ENCODE data around the gene MIB2. TPM values are rescaled to one million over a fixed set of nuclear protein-coding genes. Genes with fewer than 3 reads are reported as not detected.
"Not testable (repeated sequence)": the region's sequence is repeated elsewhere in the genome, so short reads cannot be mapped to it uniquely, and the experiment has no call there.

Gene MIB2
- total RNA-seq, 2 donors from 2014 or later: 36.7 to 49.8 TPM

GRCh38 chr1:1658583-1659549 lies 43.6 kb downstream of the MIB2 start, which contains the start of gene CDK11B:
CDK11B (minus strand) TSS chr1:1659004; CDS start chr1:1657485, 1,519 bp downstream.
- DNase-seq (ENCODE audit: low spot score in 2 of 2) (peak; percentile 92 to 99), ATAC-seq (peak; percentile 96 to 98)
- not testable (repeated sequence) for H3K36me3 Mint-ChIP-seq, H3K9me3 Mint-ChIP-seq
- peak within 1 kb of the TSS; percentile 98 to 99 for H3K27ac Mint-ChIP-seq

GRCh38 chr1:1662392-1662791 lies 47.1 kb downstream of the MIB2 start:
- H3K9me3 Mint-ChIP-seq; DNase-seq (ENCODE audit: low spot score in 2 of 2); H3K36me3 Mint-ChIP-seq; ATAC-seq: not testable (repeated sequence)
- peak overlapping the region in 1 of 2 donors; percentile 37 for H3K27ac Mint-ChIP-seq

GRCh38 chr1:1662830-1663560 lies 47.7 kb downstream of the MIB2 start:
- not testable (repeated sequence) for H3K36me3 Mint-ChIP-seq; H3K9me3 Mint-ChIP-seq; ATAC-seq; DNase-seq (ENCODE audit: low spot score in 2 of 2); H3K27ac Mint-ChIP-seq

- not testable (repeated sequence) for ATAC-seq; H3K9me3 Mint-ChIP-seq; H3K36me3 Mint-ChIP-seq; DNase-seq (ENCODE audit: low spot score in 2 of 2); H3K27ac Mint-ChIP-seq
These were observed 49.0 kb downstream of the MIB2 start for GRCh38 chr1:1664318-1664717.

GRCh38 chr1:1664941-1665814 lies 49.9 kb downstream of the MIB2 start:
- H3K9me3 Mint-ChIP-seq: no peaks in the 10 kb centered on the region
- DNase-seq (ENCODE audit: low spot score in 2 of 2) (no peak), ATAC-seq (peak; percentile 9 to 24)
- peaks cover 0 to 4% of the 10 kb centered on the region in 2 donors for H3K36me3 Mint-ChIP-seq
- no peak overlapping the region for H3K27ac Mint-ChIP-seq

- Mint-ChIP-seq H3K36me3 (peaks cover 0 to 4% of the 10 kb centered on the region in 2 donors), H3K9me3 (no peaks in the 10 kb centered on the region), H3K27ac (no peak overlapping the region)
- ATAC-seq (peak; percentile 56 to 67), DNase-seq (ENCODE audit: low spot score in 2 of 2) (peak in 1 of 2 donors; percentile 60)
These were observed 50.5 kb downstream of the MIB2 start for GRCh38 chr1:1665815-1666251.

- DNase-seq (ENCODE audit: low spot score in 2 of 2) (no peak), ATAC-seq (no peak)
- Mint-ChIP-seq H3K27ac (peak overlapping the region in 1 of 2 donors; percentile 44), H3K9me3 (no peaks in the 10 kb centered on the region), H3K36me3 (peaks cover 0 to 4% of the 10 kb centered on the region in 2 donors)
These were observed 51.2 kb downstream of the MIB2 start for GRCh38 chr1:1666526-1666925.

- H3K36me3 Mint-ChIP-seq: peaks cover 0 to 4% of the 10 kb centered on the region in 2 donors
- no peaks in the 10 kb centered on the region for H3K9me3 Mint-ChIP-seq
- peak overlapping the region in 1 of 2 donors; percentile 44 for H3K27ac Mint-ChIP-seq
- ATAC-seq (no peak), DNase-seq (ENCODE audit: low spot score in 2 of 2) (no peak)
These were observed 54.5 kb downstream of the MIB2 start for GRCh38 chr1:1669468-1670440.

- no peak for DNase-seq (ENCODE audit: low spot score in 2 of 2)
These were observed 55.6 kb downstream of the MIB2 start for GRCh38 chr1:1670866-1671265.

GRCh38 chr1:1671365-1672119 lies 56.2 kb downstream of the MIB2 start:
- no peak for ATAC-seq
- DNase-seq (ENCODE audit: low spot score in 2 of 2): no peak
- no peaks in the 10 kb centered on the region for H3K9me3 Mint-ChIP-seq

More at GRCh38 chr1:1670866-1671265, 55.6 kb downstream of the MIB2 start:
- no peaks in the 10 kb centered on the region for H3K9me3 Mint-ChIP-seq
- ATAC-seq: no peak
- H3K36me3 Mint-ChIP-seq: peaks cover 0 to 4% of the 10 kb centered on the region in 2 donors
- peak overlapping the region in 1 of 2 donors; percentile 86 for H3K27ac Mint-ChIP-seq

GRCh38 chr1:1672181-1672965 lies 57.1 kb downstream of the MIB2 start:
- DNase-seq (ENCODE audit: low spot score in 2 of 2): no peak
- H3K27ac Mint-ChIP-seq: peak overlapping the region; percentile 39 to 50

More at GRCh38 chr1:1671365-1672119, 56.2 kb downstream of the MIB2 start:
- H3K27ac Mint-ChIP-seq: no peak overlapping the region
- peaks cover 0 to 4% of the 10 kb centered on the region in 2 donors for H3K36me3 Mint-ChIP-seq

GRCh38 chr1:1674806-1675205 lies 59.5 kb downstream of the MIB2 start:
- peaks cover 0 to 11% of the 10 kb centered on the region in 2 donors for H3K36me3 Mint-ChIP-seq
- H3K9me3 Mint-ChIP-seq; H3K27ac Mint-ChIP-seq; DNase-seq (ENCODE audit: low spot score in 2 of 2); ATAC-seq: not testable (repeated sequence)

More at GRCh38 chr1:1672181-1672965, 57.1 kb downstream of the MIB2 start:
- Mint-ChIP-seq H3K36me3 (peaks cover 0 to 3% of the 10 kb centered on the region in 2 donors), H3K9me3 (no peaks in the 10 kb centered on the region)
- ATAC-seq: no peak

GRCh38 chr1:1675218-1675617 lies 59.9 kb downstream of the MIB2 start:
- not testable (repeated sequence) for H3K27ac Mint-ChIP-seq; DNase-seq (ENCODE audit: low spot score in 2 of 2); ATAC-seq; H3K9me3 Mint-ChIP-seq
- H3K36me3 Mint-ChIP-seq: peaks cover 0 to 11% of the 10 kb centered on the region in 2 donors

GRCh38 chr1:1676087-1676486 lies 60.8 kb downstream of the MIB2 start:
- not testable (repeated sequence) for H3K9me3 Mint-ChIP-seq; H3K27ac Mint-ChIP-seq; ATAC-seq; DNase-seq (ENCODE audit: low spot score in 2 of 2)
- H3K36me3 Mint-ChIP-seq: peaks cover 0 to 11% of the 10 kb centered on the region in 2 donors

Measured in activated naive CD4-positive, alpha-beta T cell treated with anti-CD3 and anti-CD28 coated beads, Interleukin-2, amount 50 U/mL, for 72 hours (primary cell).